IMR-90 (cell line): ENCODE results near the gene LTC4S. TPM values are rescaled to one million over a fixed set of nuclear protein-coding genes. Genes with fewer than 3 reads are reported as not detected.

Source experiments
- ATAC-seq: fragments of 200-7000 bp; cut with Tn5 transposase; 2 replicates; pipeline ENCODE4 v1.9.1; 2020; ENCODE audit warnings: low read depth, mild to moderate bottlenecking, moderate library complexity
- BruUV-seq: library from RNA; stranded (reverse); fragments of 400-500 nt; replicated peaks from 2 replicates; lab custom pipeline; 2021; lab: Mats Ljungman, UMichigan
- CTCF ChIA-PET: fragments of 300-600 bp; formaldehyde crosslinking; extraction: SDS; loops from one replicate; lab custom pipeline; 2021; ENCODE audit warnings: antibody characterized with exemption; lab: Yijun Ruan, JAX
- POLR2A ChIA-PET: fragments of 300-600 bp; sonication (Branson Sonifier 250); formaldehyde crosslinking; loops from one replicate; lab custom pipeline; 2022; ENCODE audit warnings: antibody characterized with exemption; ENCODE audit not compliant: unreplicated experiment; lab: Charles Lee
- DNase-seq: peaks from one replicate; pipeline ENCODE4 v3.0.0; 2013
- H2AFZ ChIP-seq: replicated peaks from 2 replicates; pipeline ENCODE3; 2013; ENCODE audit warnings: low read length, mild to moderate bottlenecking; ENCODE audit not compliant: poor library complexity
- H2AK5ac ChIP-seq: 2 replicates; pipeline ENCODE4 v1.6.1; 2013; ENCODE audit warnings: low read depth, low read length, inconsistent platforms
- H2AK9ac ChIP-seq: replicated peaks from 2 replicates; pipeline ENCODE3; 2013; ENCODE audit warnings: mild to moderate bottlenecking, low read depth, low read length, moderate library complexity; ENCODE audit not compliant: poor library complexity
- H2BK120ac ChIP-seq: 2 replicates; pipeline ENCODE4 v1.6.1; 2013; ENCODE audit warnings: low read depth, low read length, inconsistent platforms
- H2BK15ac ChIP-seq: 3 replicates; pipeline ENCODE4 v1.6.1; 2013; ENCODE audit warnings: low read depth, low read length, inconsistent platforms
- H2BK20ac ChIP-seq: 2 replicates; pipeline ENCODE4 v1.6.1; 2013; ENCODE audit warnings: low read depth, mild to moderate bottlenecking, inconsistent platforms, low read length, moderate library complexity
- H2BK5ac ChIP-seq: 2 replicates; pipeline ENCODE4 v1.6.1; 2013; ENCODE audit warnings: mild to moderate bottlenecking, low read depth, low read length, inconsistent platforms; ENCODE audit not compliant: poor library complexity, severe bottlenecking
- H3K14ac ChIP-seq: replicated peaks from 2 replicates; pipeline ENCODE4 v1.6.1; 2013; ENCODE audit warnings: low read depth, low read length, inconsistent platforms
- H3K18ac ChIP-seq: 2 replicates; pipeline ENCODE4 v1.6.1; 2013; ENCODE audit warnings: low read depth, low read length, control low read depth
- H3K23ac ChIP-seq: 2 replicates; pipeline ENCODE4 v1.6.1; 2013; ENCODE audit warnings: low read depth, low read length, inconsistent platforms
- H3K27ac ChIP-seq: 2 replicates; pipeline ENCODE4 v1.5.1; 2013; ENCODE audit warnings: mild to moderate bottlenecking, control low read depth, low read length; ENCODE audit not compliant: insufficient read depth
- H3K27me3 ChIP-seq: 2 replicates; pipeline ENCODE4 v1.6.1; 2013; ENCODE audit warnings: low read length; ENCODE audit not compliant: control insufficient read depth, insufficient read depth
- H3K36me3 ChIP-seq: 2 replicates; pipeline ENCODE4 v1.6.1; 2013; ENCODE audit warnings: low read length, mixed read lengths; ENCODE audit not compliant: control insufficient read depth, insufficient read depth
- H3K4ac ChIP-seq: 2 replicates; pipeline ENCODE4 v1.6.1; 2013; ENCODE audit warnings: low read depth, low read length, inconsistent platforms
- H3K4me1 ChIP-seq: 2 replicates; pipeline ENCODE4 v1.6.1; 2013; ENCODE audit warnings: low read length, mixed read lengths; ENCODE audit not compliant: control insufficient read depth, insufficient read depth
- H3K4me2 ChIP-seq: 2 replicates; pipeline ENCODE4 v1.6.1; 2013; ENCODE audit warnings: low read depth, mild to moderate bottlenecking, control low read depth, low read length, moderate library complexity
- H3K4me3 ChIP-seq: 2 replicates; pipeline ENCODE4 v1.5.1; 2013; ENCODE audit warnings: low read depth, mild to moderate bottlenecking, control low read depth, low read length, moderate library complexity; ENCODE audit not compliant: insufficient read depth
- H3K56ac ChIP-seq: 2 replicates; pipeline ENCODE4 v1.6.1; 2013; ENCODE audit warnings: low read length, inconsistent platforms; ENCODE audit not compliant: insufficient read depth; ENCODE audit errors: extremely low read depth
- H3K79me1 ChIP-seq, 2 experiments: 2 replicates each; pipeline ENCODE4 v1.6.1; 2013; ENCODE audit warnings: low read length in 2 of 2, inconsistent platforms in 1 of 2, low read depth in 1 of 2
- H3K9ac ChIP-seq: 2 replicates; pipeline ENCODE4 v1.6.1; 2013; ENCODE audit warnings: low read depth, low read length, control low read depth
- H3K9me1 ChIP-seq: 2 replicates; pipeline ENCODE4 v1.6.1; 2013; ENCODE audit warnings: low read length, inconsistent platforms; ENCODE audit not compliant: insufficient read depth
- H3K9me3 ChIP-seq: 2 replicates; pipeline ENCODE4 v1.6.1; 2013; ENCODE audit warnings: low read length; ENCODE audit not compliant: control insufficient read depth, insufficient read depth
- H4K20me1 ChIP-seq: 2 replicates; pipeline ENCODE4 v1.6.1; 2013; ENCODE audit warnings: low read length, inconsistent platforms; ENCODE audit not compliant: insufficient read depth
- H4K5ac ChIP-seq: 2 replicates; pipeline ENCODE4 v1.6.1; 2013; ENCODE audit warnings: mild to moderate bottlenecking, low read depth, low read length, control low read depth
- H4K8ac ChIP-seq, 2 experiments: 2 replicates each; pipeline ENCODE4 v1.6.1; 2013; ENCODE audit warnings: low read depth in 2 of 2, low read length in 2 of 2, control low read depth in 1 of 2, inconsistent platforms in 1 of 2
- H4K91ac ChIP-seq: 2 replicates; pipeline ENCODE4 v1.6.1; 2013; ENCODE audit warnings: low read depth, low read length, inconsistent platforms; ENCODE audit not compliant: insufficient read depth
- BHLHE40 ChIP-seq: fragments of 150-350 bp; IDR thresholded peaks from 2 replicates; pipeline ENCODE4 v1.6.1; 2016; ENCODE audit warnings: mild to moderate bottlenecking, low read depth, low read length
- CEBPB ChIP-seq: IDR thresholded peaks from 2 replicates; pipeline ENCODE4 v1.6.1; 2012; ENCODE audit warnings: low read depth, low read length, improper control_type of control experiment
- FOS ChIP-seq: fragments of 150-350 bp; IDR thresholded peaks from 2 replicates; pipeline ENCODE4 v1.6.1; 2016; ENCODE audit warnings: low read depth, low read length
- MAFK ChIP-seq: IDR thresholded peaks from 2 replicates; pipeline ENCODE4 v1.6.1; 2012; ENCODE audit warnings: low read depth, low read length, improper control_type of control experiment
- RFX5 ChIP-seq: IDR thresholded peaks from 2 replicates; pipeline ENCODE4 v1.8.0; 2012; ENCODE audit warnings: low read depth, mild to moderate bottlenecking, low read length, moderate library complexity
- WGBS, 2 experiments: methylation state at CpG; one replicate each; pipeline versions ENCODE4 v1.1.5 to v1.1.7; 2013; ENCODE audit warnings: missing lambda C conversion rate in 2 of 2; ENCODE audit not compliant: insufficient read length in 1 of 2; ENCODE audit errors: extremely low coverage in 2 of 2; 5-methylcytosine and 5-hydroxymethylcytosine counted together
- dilution Hi-C: fragments of 300-500 bp; cut with HindIII; formaldehyde crosslinking; loops from one replicate; pipeline ENCODE4 v1.14.3; 2018; ENCODE audit warnings: low sequenced_read_pairs; ENCODE audit not compliant: unreplicated experiment
- in situ Hi-C: fragments of 300-500 bp; cut with MboI; formaldehyde crosslinking; loops from 3 replicates; pipeline ENCODE4 v1.14.3; 2019; ENCODE audit warnings: low sequenced_read_pairs, inconsistent platforms, mixed read lengths
- intact Hi-C: fragments of 100-400 bp; cut with micrococcal nuclease; formaldehyde crosslinking; loops from 2 replicates; pipeline ENCODE4 v1.10.0; 2022
- polyA plus RNA-seq, 3 experiments: library from polyadenylated mRNA; depleted of rRNA; stranded (reverse); fragments of >200 nt; gene quantifications; 2 replicates each; pipeline ENCODE4 v1.2.3, GENCODE V29; 2012; ENCODE audit warnings: low replicate concordance in 1 of 3
- total RNA-seq: library from RNA; depleted of rRNA; stranded (reverse); fragments of >200 nt; gene quantifications from 2 replicates; pipeline ENCODE4 v1.2.3, GENCODE V29; 2012

Gene LTC4S
- total and polyA plus RNA-seq, 2 of the 4 experiments (the other 2 are of a cell fraction): 0.72 TPM; not detected in 1

DNA sequence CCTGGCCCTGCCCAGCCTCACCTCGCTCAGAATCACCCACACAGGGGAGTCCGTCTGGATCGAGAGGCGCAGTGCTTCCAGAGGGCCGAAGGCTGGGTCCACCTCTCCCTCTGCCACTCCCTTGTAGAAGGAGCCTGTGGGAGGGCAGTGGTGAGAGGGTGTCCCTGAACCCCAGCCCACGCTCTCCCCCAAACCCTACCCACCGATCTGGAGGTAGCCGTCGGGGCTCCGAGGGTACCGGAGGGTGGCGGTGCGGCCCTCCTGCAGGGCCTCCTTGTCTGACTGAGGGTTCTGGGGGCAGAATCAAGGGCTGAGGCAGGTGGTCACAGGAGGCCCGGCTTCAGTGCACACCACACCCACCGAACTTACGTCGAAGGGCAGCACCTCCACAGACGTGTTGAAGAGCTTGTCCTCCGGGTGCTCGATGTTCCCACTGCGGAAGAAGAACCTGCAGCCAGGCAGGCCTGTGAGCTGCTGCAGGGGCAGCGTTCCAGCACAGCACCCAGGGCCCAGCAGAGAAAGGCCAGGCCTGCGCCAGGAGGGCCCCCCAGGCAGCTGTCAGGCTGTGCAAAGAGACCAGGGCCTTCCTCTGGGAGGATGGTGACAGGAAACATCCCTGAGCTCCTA is 4.5 kb downstream of the LTC4S start:
- no peak overlapping the region for H2AFZ ChIP-seq
- H4K8ac ChIP-seq: no peak overlapping the region
- ChIA-PET CTCF (no interaction called here), POLR2A (no interaction called here)
- H3K18ac ChIP-seq: no peak overlapping the region
- peaks cover 13% of the 10 kb centered on the region; the same call in 1 of the 2 replicates for H3K4me1 ChIP-seq
- ATAC-seq (no peak), DNase-seq (no peak)
- H3K9me3 ChIP-seq: no peaks in the 10 kb centered on the region
- no TSS peak for BruUV-seq
- H2AK9ac ChIP-seq: no peak overlapping the region
- no peak overlapping the region for H3K9ac ChIP-seq
- no peak overlapping the region for H3K4me3 ChIP-seq
- no peaks in the 10 kb centered on the region for H3K9me1 ChIP-seq
- peaks cover 28% of the 10 kb centered on the region for H4K20me1 ChIP-seq
- no peak overlapping the region for H3K56ac ChIP-seq
- no peak overlapping the region for H3K4me2 ChIP-seq
- H3K23ac ChIP-seq: no peak overlapping the region
- no peak overlapping the region for H4K5ac ChIP-seq
- H3K14ac ChIP-seq: no peak overlapping the region
- no peaks in the 10 kb centered on the region for H3K27me3 ChIP-seq
- H3K79me1 ChIP-seq: peaks cover 13 to 34% of the 10 kb centered on the region in 2 experiments
- no peak overlapping the region for H4K91ac ChIP-seq
- peaks cover 50% of the 10 kb centered on the region for H3K36me3 ChIP-seq
- no peak overlapping the region for H2AK5ac ChIP-seq
- no peak overlapping the region for H3K27ac ChIP-seq
- no peak overlapping the region for H2BK15ac ChIP-seq
- dilution Hi-C loops: no loop called here
- no peak overlapping the region for H2BK20ac ChIP-seq
- H2BK5ac ChIP-seq: no peak overlapping the region
- 93% methylated on average over 11 of the region's 23 CpGs; no CpG with 5 or more reads in 1 of the 2 experiments for WGBS, 2 experiments
- H3K4ac ChIP-seq: no peak overlapping the region
- TF ChIP-seq MAFK (no peak), RFX5 (no peak), CEBPB (no peak), BHLHE40 (no peak), FOS (no peak)
- in situ Hi-C loops: no loop called here
- H2BK120ac ChIP-seq: no peak overlapping the region
- intact Hi-C loops: no loop called here
